Measurements from ENCODE around the gene NEK9. TPM values are rescaled to one million over a fixed set of nuclear protein-coding genes. Genes with fewer than 3 reads are reported as not detected.

NEK9 gene
- total and polyA plus RNA-seq, 4 donors = 13.4 to 46.0 (median 29.8) TPM

DNA sequence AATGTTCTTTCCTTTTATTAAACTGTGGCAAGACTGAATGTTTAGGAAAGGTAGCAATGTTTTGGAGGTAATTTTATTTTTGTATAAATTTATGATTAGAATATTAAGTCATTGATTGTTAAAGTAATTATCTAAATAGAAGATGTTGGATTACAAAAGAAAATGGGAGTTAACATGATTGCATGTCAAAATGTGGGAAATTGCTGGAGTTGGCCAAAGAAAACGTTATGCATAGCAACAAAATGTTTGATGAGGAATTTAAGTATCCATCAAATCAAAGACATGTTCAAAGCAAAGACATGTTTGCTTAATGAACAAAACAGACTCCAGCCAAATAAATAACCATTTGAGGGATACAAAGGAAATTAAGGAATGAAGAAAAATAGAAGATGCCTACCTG, 72.4 kb downstream of the NEK9 start (continued):
- no peak for TF ChIP-seq FOXA2 (IDR thresholded peaks at IDR 0.05)
- no peak for TF ChIP-seq ZBTB33 (IDR thresholded peaks at IDR 0.05)
- no peak for TF ChIP-seq EGR1 (IDR thresholded peaks at IDR 0.05; ENCODE audit: low read depth in 2 of 2)
- TF ChIP-seq JUND (IDR thresholded peaks at IDR 0.05) = no peak
- TF ChIP-seq HNF4G (IDR thresholded peaks at IDR 0.05) = no peak
- TF ChIP-seq TAF1 (conservative IDR thresholded peaks at IDR 0.05) = no peak

DNA sequence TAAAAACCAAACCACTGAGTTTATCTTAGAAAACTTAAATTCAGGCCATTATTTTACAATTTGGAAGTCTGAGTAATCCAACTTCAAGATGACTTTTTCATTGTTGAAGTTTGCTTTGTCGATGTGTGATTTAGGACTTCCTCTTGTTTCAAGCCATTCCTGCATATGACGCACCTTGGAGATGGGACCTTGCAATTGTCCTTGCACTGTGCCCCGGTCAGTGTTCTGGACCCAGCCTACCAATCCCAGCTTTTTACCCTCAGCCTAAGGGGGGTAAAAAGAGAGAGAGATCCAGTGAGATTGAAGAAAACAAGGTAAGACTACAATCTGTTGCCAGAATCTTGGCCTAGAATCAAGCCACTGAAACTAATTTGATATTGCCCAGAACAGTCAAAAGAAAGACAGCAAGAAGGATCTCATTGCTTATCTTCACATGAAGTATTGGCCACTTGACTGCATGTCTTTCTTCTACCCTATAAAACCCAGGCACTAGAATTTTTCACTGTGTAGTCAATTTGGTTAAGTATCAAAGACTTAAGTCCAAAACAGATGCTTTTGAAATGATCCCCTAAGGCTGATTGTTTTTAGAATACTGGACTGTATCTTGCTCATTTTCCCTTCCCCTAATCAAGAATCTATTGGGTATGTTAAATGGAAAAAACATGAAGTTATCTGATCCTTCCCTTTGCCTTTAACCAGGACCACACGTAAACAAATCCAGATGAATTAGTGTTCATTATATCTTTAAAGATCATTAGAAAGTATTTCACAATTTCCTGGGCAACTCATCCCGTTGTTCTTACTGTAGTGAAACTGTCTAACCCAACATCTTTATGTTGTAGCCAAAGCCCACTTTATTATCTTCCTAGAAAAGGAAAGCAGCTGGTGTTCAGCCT, 73.2 kb downstream of the NEK9 start:
- Histone ChIP-seq H3K27me3 (ENCODE audit: control insufficient read depth in 4 of 4, insufficient read depth in 4 of 4, low read length in 3 of 4) (no peaks in the 10 kb centered on the region), H3K9ac (ENCODE audit: low read depth in 1 of 2, low read length in 2 of 2) (no peak overlapping the region), H3K4me3 (ENCODE audit: low read depth in 1 of 3, low read length in 3 of 3) (no peak overlapping the region), H3K36me3 (ENCODE audit: control insufficient read depth in 4 of 4, insufficient read depth in 3 of 4, low read depth in 1 of 4, low read length in 3 of 4) (peaks cover 0 to 1% (median 0%) of the 10 kb centered on the region in 4 donors), H3K9me3 (ENCODE audit: control insufficient read depth in 4 of 4, low read length in 3 of 4) (no peaks in the 10 kb centered on the region), H3K27ac (ENCODE audit: low read depth in 1 of 2, low read length in 2 of 2) (no peak overlapping the region), H3K4me1 (ENCODE audit: control insufficient read depth in 4 of 4, insufficient read depth in 4 of 4, low read length in 3 of 4) (peaks cover 0 to 7% (median 5%) of the 10 kb centered on the region in 4 donors)
- DNase-seq (ENCODE audit: low spot score) = no peak
- TF ChIP-seq, protein P1, sequence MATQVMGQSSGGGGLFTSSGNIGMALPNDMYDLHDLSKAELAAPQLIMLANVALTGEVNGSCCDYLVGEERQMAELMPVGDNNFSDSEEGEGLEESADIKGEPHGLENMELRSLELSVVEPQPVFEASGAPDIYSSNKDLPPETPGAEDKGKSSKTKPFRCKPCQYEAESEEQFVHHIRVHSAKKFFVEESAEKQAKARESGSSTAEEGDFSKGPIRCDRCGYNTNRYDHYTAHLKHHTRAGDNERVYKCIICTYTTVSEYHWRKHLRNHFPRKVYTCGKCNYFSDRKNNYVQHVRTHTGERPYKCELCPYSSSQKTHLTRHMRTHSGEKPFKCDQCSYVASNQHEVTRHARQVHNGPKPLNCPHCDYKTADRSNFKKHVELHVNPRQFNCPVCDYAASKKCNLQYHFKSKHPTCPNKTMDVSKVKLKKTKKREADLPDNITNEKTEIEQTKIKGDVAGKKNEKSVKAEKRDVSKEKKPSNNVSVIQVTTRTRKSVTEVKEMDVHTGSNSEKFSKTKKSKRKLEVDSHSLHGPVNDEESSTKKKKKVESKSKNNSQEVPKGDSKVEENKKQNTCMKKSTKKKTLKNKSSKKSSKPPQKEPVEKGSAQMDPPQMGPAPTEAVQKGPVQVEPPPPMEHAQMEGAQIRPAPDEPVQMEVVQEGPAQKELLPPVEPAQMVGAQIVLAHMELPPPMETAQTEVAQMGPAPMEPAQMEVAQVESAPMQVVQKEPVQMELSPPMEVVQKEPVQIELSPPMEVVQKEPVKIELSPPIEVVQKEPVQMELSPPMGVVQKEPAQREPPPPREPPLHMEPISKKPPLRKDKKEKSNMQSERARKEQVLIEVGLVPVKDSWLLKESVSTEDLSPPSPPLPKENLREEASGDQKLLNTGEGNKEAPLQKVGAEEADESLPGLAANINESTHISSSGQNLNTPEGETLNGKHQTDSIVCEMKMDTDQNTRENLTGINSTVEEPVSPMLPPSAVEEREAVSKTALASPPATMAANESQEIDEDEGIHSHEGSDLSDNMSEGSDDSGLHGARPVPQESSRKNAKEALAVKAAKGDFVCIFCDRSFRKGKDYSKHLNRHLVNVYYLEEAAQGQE (IDR thresholded peaks at IDR 0.05) = no peak
- TF ChIP-seq CTCF (IDR thresholded peaks at IDR 0.05; ENCODE audit: low read depth, low read length, missing input control) (no peak), TAF1 (conservative IDR thresholded peaks at IDR 0.05) (no peak)
- TF ChIP-seq, protein P2, sequence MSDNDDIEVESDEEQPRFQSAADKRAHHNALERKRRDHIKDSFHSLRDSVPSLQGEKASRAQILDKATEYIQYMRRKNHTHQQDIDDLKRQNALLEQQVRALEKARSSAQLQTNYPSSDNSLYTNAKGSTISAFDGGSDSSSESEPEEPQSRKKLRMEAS (IDR thresholded peaks at IDR 0.05) = no peak
- WGBS = 63% methylated on average over 5 of the region's 5 CpGs

DNA sequence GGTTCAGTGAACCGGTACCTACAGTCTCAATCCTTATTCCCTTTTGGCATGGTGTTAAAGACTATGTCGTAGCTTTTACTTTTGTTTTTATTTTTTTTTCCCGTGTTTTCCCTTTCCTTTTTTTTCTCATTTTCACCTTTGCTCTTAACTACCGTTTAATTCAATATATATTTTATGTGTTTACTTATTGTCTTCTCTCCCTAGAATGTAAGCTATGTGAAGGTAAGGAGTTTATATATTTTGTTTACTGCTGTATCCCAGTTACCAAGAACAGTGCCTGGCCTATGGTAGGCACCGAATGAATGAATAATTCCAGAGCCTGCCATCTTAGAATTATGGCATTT, 75.3 kb downstream of the NEK9 start:
- Histone ChIP-seq H3K36me3 (ENCODE audit: control insufficient read depth in 4 of 4, insufficient read depth in 3 of 4, low read depth in 1 of 4, low read length in 3 of 4) (no peaks in the 10 kb centered on the region), H3K4me3 (ENCODE audit: low read depth in 1 of 3, low read length in 3 of 3) (peak overlapping the region; percentile 61 to 84 (median 74)), H3K27ac (ENCODE audit: low read depth in 1 of 2, low read length in 2 of 2) (peak overlapping the region; percentile 94 to 96), H3K9ac (ENCODE audit: low read depth in 1 of 2, low read length in 2 of 2) (peak overlapping the region; percentile 90 to 92), H3K4me1 (ENCODE audit: control insufficient read depth in 4 of 4, insufficient read depth in 4 of 4, low read length in 3 of 4) (peaks cover 0 to 7% (median 5%) of the 10 kb centered on the region in 4 donors), H3K27me3 (ENCODE audit: control insufficient read depth in 4 of 4, insufficient read depth in 4 of 4, low read length in 3 of 4) (no peaks in the 10 kb centered on the region), H3K9me3 (ENCODE audit: control insufficient read depth in 4 of 4, low read length in 3 of 4) (no peaks in the 10 kb centered on the region)
- TF ChIP-seq JUND (IDR thresholded peaks at IDR 0.05) (no peak), RXRA (IDR thresholded peaks at IDR 0.05) (peak in 1 of 2 donors; percentile 83), HNF4A (conservative IDR thresholded peaks at IDR 0.05) (peak in 1 of 2 donors; percentile 1)
- TF ChIP-seq, protein P1 (IDR thresholded peaks at IDR 0.05) = peak; percentile 2
- no peak for DNase-seq (ENCODE audit: low spot score)
- WGBS = 20% methylated on average over 5 of the region's 5 CpGs
